HG02884 (cell line): ENCODE data around the gene FAM9C.
"Not testable (repeated sequence)": the region's sequence is repeated elsewhere in the genome, so short reads cannot be mapped to it uniquely, and the experiment has no call there.

Experiments
- ATAC-seq: cut with Tn5 transposase; IDR thresholded peaks from one replicate; pipeline ENCODE4 v1.9.1; 2021; ENCODE audit warnings: mild to moderate bottlenecking, moderate library complexity; ENCODE audit not compliant: unreplicated experiment

The FAM9C gene

DNA sequence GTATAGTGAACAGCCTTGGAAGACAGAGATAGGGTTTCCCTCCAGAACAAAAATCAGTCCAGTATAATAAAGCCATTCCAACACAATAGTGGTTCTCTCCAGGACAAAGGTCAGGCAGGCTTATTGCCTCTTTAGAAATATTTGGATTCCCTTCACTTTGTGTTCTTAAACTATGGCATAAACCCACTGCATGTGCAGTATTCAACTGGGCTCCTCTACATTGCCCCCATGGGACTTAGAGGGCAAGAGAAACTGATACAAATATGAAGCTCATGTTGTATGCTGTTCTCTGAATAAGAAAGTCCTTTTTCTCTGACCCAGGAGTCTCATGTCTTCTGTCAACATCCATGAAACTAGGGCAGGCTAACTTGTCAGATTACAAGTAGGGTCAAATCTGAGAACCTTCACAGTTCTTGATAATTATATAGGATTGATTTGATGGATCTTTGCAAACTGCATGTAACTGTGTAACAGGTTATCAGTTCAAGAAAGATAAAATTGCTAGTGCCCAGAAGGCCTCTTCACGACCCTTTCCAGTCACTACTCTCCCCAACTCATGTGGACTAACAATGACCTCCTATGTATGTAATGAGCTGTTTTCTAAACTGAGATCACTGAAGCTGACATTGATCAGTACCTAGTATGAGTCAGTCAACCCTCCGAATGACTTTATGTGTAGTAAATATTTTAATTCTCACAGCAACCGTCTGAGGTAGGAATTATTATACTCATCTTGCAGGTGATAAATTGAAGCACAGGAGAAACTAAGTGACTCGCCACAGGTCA is 31.9 kb upstream of the FAM9C start:
- peak; percentile 61 for ATAC-seq

- peak; percentile 76 for ATAC-seq
Measured at GRCh38 chrX:13074297-13075262, 30.2 kb upstream of the FAM9C start.

- no peak for ATAC-seq
Measured at GRCh38 chrX:13069771-13070416, 25.5 kb upstream of the FAM9C start.

- ATAC-seq: no peak
Measured at GRCh38 chrX:13068651-13069050, 24.2 kb upstream of the FAM9C start.

DNA sequence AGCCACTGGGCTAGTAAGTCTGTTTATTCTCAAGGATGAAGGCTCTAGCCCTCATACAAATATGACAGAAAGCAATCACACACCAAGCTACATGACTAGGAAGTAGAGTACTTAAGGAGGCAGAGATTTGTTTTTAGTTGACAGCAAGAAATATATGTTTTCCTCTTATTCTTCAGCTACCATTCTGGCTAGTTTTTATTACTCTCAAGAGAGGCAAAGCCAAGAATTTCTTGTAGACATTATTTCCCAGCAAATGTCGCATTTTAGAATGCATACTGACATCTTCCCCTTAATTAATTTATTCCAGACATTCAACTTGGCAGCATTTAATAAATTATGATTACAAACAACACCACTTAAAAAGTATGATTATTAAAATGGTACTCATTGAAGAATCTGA is 23.4 kb upstream of the FAM9C start:
- no peak for ATAC-seq

DNA sequence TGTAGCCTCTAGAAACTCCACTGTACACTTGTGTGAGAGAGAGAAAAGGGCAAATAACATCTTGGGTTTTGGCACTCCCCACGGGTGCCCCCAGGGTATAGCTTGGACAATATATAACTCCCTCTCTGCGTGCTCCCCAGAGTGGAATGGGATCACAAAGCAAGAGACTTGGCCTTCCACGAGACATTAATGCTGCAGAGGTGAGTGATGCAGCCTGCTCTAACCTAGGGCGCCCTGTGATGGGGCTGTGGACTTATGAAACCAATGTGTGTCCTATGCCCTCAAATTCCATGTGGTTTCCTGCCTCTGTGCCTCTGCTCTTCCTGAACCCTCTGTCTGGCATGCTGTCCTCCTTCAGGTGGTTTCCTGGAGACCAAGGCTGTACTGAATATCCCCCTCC is 22.0 kb upstream of the FAM9C start:
- no peak for ATAC-seq

DNA sequence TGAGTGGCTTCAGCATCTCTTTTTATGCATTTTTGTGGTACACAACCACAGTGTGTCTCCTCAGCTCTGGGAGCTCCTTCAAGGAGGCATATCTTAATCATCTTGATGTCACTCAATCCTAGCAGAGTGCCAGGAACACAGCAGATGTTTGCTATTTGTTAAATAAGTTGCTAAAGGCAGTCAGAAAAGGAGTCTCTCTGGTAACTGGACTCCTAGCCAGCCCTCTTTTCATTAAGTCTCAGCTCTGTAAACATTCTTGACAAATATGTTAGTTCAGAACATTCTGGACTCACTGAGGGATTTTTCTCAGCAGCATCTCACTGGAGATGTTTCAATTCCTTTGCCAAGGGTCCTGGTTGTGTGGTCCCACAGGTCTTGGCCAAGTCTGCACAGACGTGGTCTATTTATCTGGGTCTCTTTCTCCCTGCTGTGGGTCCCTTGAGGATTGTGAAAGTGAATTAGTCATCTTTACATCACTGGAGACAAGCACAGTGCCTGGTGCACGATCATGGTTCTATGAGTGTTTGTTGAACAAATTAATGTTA is 20.3 kb upstream of the FAM9C start:
- no peak for ATAC-seq

DNA sequence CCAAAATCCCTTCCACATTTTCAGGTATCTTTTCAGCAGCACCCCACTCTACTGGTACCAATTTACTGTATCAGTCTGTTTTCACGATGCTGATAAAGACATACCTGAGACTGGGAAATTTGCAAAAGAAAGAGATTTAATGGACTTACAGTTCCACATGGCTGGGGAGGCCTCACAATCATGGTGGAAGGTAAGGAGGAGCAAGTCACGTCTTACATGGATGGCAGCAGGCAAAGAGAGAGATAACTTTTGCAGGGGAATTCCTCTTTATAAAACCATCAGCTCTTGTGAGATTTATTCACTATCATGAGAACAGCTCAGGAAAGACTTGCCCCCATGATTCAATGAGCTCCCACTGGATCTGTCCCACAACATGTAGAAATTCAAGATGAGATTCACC is 18.7 kb upstream of the FAM9C start:
- not testable (repeated sequence) for ATAC-seq

GRCh38 chrX:13062331-13062730 is 17.9 kb upstream of the FAM9C start:
- not testable (repeated sequence) for ATAC-seq

- not testable (repeated sequence) for ATAC-seq
Measured at GRCh38 chrX:13061215-13061708, 16.8 kb upstream of the FAM9C start.

DNA sequence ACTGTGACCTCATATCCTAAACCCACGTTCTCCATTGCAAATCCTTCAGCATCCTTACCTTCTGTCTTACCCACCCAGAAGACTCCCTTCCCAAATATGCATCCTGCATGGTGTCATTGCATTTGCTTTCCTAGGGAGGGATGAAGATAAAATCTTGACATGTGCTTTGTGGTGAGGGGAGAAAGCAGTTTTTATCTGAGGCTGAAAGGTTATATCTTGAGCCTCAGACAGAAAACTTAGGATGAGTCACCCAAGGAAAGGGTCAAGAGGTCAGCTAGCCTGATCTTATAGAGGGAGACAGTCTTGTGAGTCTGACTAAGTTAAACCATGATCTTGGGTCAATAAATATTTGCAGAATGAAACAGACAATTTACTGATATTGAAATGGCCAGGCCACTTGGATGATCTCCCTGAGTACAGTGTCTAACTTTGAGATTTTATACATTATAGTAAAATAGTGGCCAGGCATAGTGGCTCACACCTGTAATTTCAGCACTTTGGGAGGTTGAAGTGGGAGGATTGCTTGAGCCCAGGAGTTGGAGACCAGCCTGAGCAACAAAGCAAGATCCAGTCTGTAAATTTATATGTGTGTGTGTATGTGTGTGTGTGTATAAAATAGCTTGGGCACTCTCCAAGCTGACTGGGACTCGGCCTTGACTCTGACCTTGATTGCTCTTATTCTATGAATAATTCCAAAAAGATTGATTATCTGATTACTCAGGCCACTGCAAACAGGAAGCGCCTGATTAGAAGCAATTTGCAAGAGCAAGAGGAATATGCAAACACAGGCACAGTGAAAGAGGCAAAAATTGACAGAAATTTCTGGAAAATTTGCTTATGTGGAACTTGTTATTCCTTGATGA is 15.4 kb upstream of the FAM9C start:
- no peak for ATAC-seq

DNA sequence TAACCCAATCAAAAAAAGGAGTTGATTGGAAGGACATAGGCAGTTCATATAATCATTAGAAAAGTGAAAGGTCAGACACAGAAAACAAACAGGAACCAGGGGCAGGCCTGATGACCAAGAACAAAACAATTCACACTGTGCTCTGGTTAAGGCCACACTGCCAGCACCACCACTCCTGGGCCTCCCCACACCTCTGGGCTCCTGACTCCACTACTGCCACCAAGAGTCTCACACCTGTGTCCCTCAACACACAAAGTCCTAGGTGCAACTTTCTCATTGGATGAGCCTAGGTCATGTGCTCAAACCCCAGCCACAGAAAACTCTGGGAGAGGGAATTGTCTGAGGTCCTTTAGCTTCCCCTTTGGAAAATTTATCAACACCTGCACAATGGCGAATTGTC is 11.1 kb upstream of the FAM9C start:
- ATAC-seq: no peak

DNA sequence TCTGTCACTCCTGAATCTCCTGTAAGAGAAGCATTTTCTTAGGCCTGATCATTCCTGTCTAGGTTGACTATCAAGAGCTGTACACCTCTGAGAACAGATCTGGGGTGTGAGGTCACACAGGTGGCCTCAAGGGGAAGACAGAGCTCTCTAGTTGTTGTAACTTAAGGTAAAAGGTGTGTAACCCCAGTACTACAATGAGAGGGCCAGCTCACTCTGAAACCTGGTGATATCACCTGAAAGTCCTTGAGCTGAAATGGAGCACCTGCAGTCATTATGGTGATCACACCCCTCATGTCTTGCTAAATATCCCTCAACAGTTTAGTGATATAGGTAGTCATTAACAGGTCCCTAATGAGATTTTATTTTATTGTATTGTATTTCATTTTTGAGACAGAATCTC is 8.8 kb upstream of the FAM9C start:
- ATAC-seq: no peak

- peak; percentile 80 for ATAC-seq
Measured at GRCh38 chrX:13051529-13052172, 7.2 kb upstream of the FAM9C start.

GRCh38 chrX:13051167-13051528 is 6.7 kb upstream of the FAM9C start:
- no peak for ATAC-seq

DNA sequence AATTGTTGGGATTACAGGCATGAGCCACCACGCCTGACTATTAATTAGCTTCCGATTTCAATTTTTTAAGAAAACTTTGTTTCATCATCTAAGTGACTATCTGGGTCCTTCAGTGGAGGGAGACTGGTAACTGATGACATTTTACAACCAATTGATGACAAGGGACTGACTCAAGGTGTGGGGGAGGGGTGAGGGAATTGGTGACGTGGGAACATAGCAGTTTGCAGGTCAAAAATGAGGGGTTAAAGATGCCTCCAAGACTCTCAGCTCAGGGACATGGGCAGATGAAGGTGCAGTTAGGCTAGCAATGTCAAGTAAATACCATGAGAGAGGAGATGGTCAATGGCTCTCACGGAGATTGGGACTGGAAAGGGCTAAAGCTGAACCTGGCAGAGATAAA is 5.7 kb upstream of the FAM9C start:
- ATAC-seq: no peak

GRCh38 chrX:13048280-13048679 is 3.9 kb upstream of the FAM9C start:
- no peak for ATAC-seq

GRCh38 chrX:13047759-13048158 is 3.3 kb upstream of the FAM9C start:
- ATAC-seq: no peak

GRCh38 chrX:13046141-13046855 is 1.9 kb upstream of the FAM9C start:
- ATAC-seq: no peak
